Stimulated activated CD8-positive, alpha-beta memory T cell treated with anti-CD3 and anti-CD28 coated beads, Interleukin-4, amount 100 ng/mL, for 24 hours (primary cell): ENCODE data around the gene CDK5RAP1.

Source experiments
- DNase-seq: peaks from one replicate; pipeline ENCODE4 v3.0.0-alpha.2; 2020; ENCODE audit warnings: low read depth

CDK5RAP1 gene

DNA sequence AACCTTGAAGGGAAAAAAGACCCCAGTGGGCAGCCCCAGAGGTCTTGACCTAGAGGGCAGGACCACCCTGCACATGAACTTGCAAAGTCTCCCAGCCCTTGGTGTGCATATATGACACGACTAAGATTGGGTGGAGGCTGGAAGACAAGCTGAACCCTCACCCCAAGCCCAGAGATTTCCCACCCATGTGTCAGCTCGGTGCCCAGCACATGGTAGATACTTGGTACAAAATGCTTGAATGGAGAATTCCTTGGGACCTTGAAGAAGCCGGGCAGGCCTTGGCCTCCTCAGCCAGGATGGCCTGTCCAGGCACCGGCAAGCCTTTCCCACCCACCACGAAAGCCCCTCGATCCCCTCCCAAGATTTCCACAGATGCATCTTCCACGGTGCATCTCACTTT lies 67.7 kb downstream of the CDK5RAP1 start:
- no peak for DNase-seq

DNA sequence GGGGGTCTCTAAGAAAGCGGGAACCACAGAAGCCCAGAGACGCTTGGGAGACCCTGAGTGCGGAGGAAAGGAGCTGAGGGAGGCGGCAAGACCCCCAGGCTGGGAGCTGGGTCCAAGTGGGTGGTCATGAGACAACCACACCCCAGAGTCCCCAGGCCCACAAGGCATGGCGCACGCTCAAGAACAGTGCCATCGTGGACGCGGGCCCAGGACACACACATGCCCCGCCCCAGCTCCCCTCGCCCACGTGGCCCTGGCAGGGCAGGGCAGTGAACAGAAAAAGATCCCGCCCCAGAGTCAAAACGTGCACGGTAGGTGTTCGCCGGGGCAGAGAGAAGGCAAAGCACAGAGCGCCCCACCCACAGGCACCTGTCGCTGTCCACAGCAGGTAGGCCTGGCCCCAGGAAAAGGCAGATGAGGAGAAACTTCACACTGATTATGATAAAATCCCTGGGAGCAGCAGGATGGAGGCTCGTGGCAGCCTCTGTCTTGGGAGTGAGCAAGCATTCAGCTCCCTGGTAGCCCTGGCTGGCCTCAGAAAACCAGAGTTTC lies 68.3 kb downstream of the CDK5RAP1 start:
- no peak for DNase-seq

DNA sequence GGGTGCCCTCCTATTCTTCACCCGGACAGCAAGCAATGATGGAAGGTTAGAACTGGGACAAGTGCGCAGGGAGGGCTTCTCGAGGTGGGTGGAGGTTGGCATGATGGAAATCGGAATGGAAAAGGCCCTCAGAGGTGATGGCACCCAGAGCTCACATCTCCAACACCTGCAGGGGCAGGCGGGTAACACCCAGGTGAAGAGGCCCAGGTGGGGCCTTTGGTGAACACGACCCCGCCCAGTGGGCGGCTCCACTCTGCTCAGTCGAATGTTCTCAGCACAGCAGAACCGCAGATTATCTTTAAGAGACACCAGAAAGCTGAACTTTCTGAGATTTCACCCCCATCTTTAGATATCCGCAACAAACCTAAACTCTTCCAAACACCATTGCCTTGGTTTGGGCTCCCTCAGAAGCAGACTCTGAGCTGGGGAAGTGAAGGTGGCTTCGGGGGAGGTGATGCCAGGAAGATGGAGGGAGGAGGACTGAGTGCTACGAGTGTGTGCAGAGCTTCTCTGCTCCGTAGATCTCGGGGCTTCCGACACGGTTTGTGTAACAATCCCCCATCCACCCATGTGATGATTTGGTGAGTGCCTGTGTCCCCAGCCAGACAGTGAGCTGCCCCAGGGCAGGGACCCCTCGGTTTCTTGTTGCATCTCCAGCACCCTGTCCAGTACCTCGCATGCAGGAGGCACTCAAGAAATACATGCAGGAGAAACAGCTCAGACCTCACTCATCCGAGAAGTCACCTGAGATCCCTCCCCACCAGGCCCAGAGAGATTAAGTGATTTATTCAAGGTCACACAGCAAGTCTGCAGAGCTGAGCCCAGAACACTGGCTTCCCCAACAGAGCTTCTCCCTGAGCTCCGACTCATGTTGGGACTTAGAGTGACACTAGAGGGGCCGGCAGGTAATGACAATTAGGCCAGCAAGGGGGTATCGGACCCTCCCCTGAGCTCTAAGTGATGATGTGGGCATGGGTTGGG lies 72.9 kb downstream of the CDK5RAP1 start:
- DNase-seq: no peak

DNA sequence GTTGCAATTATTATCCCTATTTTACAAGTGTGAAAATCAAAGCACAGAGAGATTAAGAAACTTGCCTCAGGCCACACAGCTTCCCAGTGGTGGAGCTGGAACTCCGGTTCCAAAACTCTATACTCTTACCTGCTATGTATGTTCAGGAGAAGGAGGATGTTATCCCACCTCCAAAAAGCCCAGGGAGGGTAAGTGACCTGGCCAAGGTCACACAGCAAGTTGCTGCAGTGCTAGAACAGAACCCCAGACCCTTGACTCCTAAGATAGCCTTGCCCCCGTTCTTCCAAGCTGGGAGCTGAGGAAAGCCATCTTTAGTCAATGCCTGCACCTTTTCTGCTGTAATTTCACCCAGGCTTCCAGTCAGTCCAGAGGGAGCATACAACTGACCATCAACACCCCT lies 76.0 kb downstream of the CDK5RAP1 start:
- no peak for DNase-seq

- DNase-seq: no peak
These were observed 78.1 kb downstream of the CDK5RAP1 start for GRCh38 chr20:33323236-33323635.

GRCh38 chr20:33322456-33322855 lies 78.9 kb downstream of the CDK5RAP1 start:
- no peak for DNase-seq

DNA sequence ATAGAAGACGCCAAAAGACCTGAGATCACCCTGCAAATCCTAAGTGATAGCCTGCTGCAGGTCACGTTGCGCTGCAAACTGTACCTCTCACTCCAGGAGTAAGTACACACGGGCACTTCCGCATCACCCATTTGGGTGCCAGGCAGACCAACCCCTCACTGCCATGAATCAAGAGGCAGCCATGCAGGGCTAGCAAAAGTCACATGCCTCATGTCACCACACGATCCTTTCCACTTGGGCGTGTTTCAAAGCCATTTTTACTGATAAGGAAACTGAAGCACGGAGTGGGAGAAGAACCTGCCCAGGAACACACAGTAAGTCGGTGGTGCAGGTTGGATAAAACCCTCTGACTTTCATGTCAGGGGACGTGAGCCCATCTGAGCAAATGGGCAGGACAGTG lies 81.3 kb downstream of the CDK5RAP1 start:
- DNase-seq: no peak

DNA sequence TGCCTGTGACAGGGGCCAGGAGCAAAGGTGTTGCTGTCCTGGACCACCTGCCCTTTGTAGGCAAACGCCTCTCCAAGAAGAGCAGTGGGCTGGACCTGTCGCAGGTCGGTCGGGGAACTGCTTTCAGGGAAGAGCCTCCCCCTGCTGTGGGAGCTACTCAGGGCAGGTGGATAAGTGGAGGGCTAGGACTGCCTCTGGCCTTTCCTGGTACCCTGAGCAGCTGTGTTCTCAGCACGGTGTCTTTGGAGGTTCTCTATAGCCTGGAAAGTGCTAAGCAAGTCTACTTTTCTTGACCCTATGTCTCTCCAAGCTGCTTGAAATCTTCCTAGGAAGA lies 83.3 kb downstream of the CDK5RAP1 start:
- DNase-seq: no peak

DNA sequence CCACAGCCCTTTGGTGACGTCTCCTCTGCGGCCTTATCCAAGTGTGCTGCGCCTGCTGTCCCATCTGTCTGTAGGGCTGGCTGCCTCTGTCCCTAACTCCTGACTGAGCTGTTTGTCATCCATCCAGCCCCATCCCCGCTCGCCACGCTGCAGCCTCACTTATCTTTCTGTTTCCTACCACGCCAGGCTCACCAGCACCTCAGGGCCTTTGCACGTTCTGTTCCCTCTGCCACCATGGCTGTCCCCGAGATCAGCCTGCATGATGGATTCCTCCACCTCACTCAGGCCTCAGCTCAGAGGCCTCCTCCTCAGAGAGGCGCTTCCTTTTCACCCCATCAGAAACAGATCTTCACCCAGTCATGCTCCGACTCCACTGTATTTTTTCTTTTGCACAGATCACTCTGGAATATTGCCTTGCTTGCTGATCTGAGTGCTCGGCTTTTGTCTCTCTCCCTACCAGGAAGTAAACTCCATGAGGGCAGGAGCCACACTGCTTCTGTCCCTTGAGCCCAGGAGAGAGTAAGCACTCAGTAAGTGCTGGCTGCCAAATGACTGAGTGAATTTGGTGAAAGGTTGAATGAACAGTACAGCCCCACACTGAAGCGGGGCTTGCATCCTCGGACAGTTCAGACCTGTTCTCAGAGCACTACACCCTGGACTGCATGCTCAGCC lies 83.8 kb downstream of the CDK5RAP1 start:
- DNase-seq: no peak

GRCh38 chr20:33316958-33317357 lies 84.4 kb downstream of the CDK5RAP1 start:
- DNase-seq: no peak

DNA sequence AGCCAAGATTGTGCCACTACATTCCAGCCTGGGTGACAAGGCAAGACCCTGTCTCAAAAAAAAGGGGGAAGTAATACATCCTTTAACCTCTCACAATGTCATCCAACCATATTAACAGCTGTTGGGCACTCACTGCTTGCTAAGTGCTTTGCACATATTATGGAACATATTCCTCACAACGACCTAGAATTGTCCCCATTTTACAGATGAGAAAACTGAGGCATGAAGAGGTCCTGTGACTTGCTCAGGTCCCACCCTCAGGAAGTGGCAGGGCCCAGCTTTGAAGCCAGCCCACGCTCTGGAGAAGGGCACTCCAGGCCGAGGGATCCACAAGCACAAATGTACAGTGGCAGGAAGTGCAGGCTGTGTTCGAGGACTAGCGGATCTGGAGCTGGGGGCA lies 85.0 kb downstream of the CDK5RAP1 start:
- no peak for DNase-seq

- DNase-seq: no peak
These were observed 87.5 kb downstream of the CDK5RAP1 start for GRCh38 chr20:33313686-33314314.

DNA sequence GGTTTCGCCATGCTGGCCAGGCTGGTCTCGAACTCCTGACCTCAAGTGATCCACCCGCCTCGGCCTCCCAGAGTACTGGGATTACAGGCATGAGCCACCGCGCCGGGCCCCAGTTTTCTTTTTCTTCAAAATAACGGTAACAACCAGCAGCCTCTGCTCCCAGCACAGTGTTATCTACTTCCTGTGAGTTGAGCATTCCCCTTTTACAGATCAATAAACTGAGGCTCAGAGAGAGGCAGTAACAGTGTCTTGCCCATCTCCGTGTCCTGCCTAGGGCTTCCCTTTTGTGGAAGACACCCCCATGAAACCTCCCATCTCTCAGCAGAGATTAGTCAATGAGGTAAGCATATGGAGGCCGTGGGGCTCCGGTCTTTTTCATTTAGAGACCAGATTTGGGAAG lies 88.7 kb downstream of the CDK5RAP1 start:
- DNase-seq: no peak

GRCh38 chr20:33311996-33312395 lies 89.3 kb downstream of the CDK5RAP1 start:
- no peak for DNase-seq

- no peak for DNase-seq
These were observed 90.3 kb downstream of the CDK5RAP1 start for GRCh38 chr20:33311011-33311410.

DNA sequence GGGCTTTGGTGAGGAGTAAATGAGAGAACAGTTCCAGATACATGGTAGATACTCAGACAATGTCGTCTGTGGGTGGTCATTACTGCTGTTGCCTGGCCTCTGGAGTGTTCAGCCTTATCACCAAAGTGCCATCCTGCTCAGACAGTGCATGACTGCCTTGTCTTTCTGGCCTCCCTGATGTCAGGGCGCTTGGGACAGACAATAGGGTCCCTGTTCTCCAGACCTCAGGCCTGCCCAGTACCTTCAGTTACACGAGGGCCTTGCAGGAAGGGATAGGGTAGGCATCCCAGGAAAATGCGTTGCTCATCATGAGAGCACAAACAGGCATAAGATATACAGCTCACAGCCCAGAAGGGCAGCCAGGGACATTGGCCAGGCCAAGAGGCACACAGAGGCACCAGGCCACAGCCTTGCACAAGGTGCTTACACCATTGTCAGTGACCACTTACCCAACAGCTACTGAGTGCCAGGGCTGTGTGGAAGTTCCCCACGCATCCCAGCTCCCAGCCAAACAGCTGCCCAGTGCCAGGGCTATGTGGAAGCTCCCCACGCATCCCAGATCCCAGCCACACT lies 90.9 kb downstream of the CDK5RAP1 start:
- DNase-seq: no peak

- DNase-seq: no peak
These were observed 91.7 kb downstream of the CDK5RAP1 start for GRCh38 chr20:33309631-33310030.
